Measurements from ENCODE around the gene BEX2.

The BEX2 gene

GRCh38 chrX:103274284-103274683 is 36.5 kb downstream of the BEX2 start:
- DNase-seq (ENCODE audit: low read depth, low spot score), result no peak
